ENCODE data around the gene HOXA11. TPM values are rescaled to one million over a fixed set of nuclear protein-coding genes. Genes with fewer than 3 reads are reported as not detected.

HOXA11 gene
- total and polyA plus RNA-seq, 2 of the 4 experiments (the other 2 are of a cell fraction), result 0.05 TPM; not detected in 1

GRCh38 chr7:27179503-27180430 lies 5.3 kb downstream of the HOXA11 start:
- TF ChIP-seq FOS (IDR thresholded peaks at IDR 0.05; ENCODE audit: low read depth, low read length) (no peak), MXI1 (IDR thresholded peaks at IDR 0.05; ENCODE audit: borderline replicate concordance, low read depth, low read length) (no peak), MAZ (IDR thresholded peaks at IDR 0.05; ENCODE audit: borderline replicate concordance, low read depth, low read length) (no peak), CTCF (conservative IDR thresholded peaks at IDR 0.05; ENCODE audit: low read depth, low read length) (peak; percentile 78), NFE2L2 (IDR thresholded peaks at IDR 0.05; ENCODE audit: low read depth, low read length) (no peak), ELK1 (IDR thresholded peaks at IDR 0.05; ENCODE audit: borderline replicate concordance, low read depth, low read length) (no peak), CEBPB (IDR thresholded peaks at IDR 0.05; ENCODE audit: low read depth, low read length) (no peak), RFX5 (IDR thresholded peaks at IDR 0.05; ENCODE audit: low read depth, low read length) (no peak), SMC3 (IDR thresholded peaks at IDR 0.05; ENCODE audit: low read depth, low read length) (peak; percentile 34; the same call in 1 of the 2 replicates), RAD21 (IDR thresholded peaks at IDR 0.05; ENCODE audit: low read length) (peak; percentile 35), MAFK (IDR thresholded peaks at IDR 0.05; ENCODE audit: low read depth, low read length) (no peak), POLR2A (IDR thresholded peaks at IDR 0.05; ENCODE audit: low read depth, low read length) (no peak)
- no peak overlapping the region for H3K9ac ChIP-seq (ENCODE audit: low read depth, low read length)

More at GRCh38 chr7:27179503-27180430, 5.3 kb downstream of the HOXA11 start:
- ChIA-PET POLR2A (ENCODE audit: unreplicated experiment) (no interaction called here), CTCF (interaction anchor here (0.6 to 1.3 kb wide), 12 partner anchors 10 to 1520 kb away, joined by 3 to 5 read pairs (median 3); partner anchors contain the start of gene HOXA5)
- DNase-seq (peak; percentile 45), ATAC-seq (ENCODE audit: low read depth) (peak; percentile 84)
- peak overlapping the region; percentile 45 for H3K4me2 ChIP-seq (ENCODE audit: low read depth, low read length)
- H3K36me3 ChIP-seq (ENCODE audit: control insufficient read depth, insufficient read depth, low read length), result no peaks in the 10 kb centered on the region
- dilution Hi-C loops (cut with HindIII; ENCODE audit: low sequenced_read_pairs, unreplicated experiment) (no loop called here), in situ Hi-C loops (cut with MboI; ENCODE audit: low sequenced_read_pairs) (no loop called here), intact Hi-C loops (cut with micrococcal nuclease) (no loop called here)
- H3K4me1 ChIP-seq (ENCODE audit: control insufficient read depth, insufficient read depth, low read length), result peaks cover 1% of the 10 kb centered on the region; the same call in 1 of the 2 replicates
- no peak overlapping the region for H2BK120ac ChIP-seq (ENCODE audit: low read depth, low read length)
- no TSS peak for BruUV-seq (replicated peaks)
- H4K5ac ChIP-seq (ENCODE audit: low read depth, low read length), result no peak overlapping the region
- H2BK20ac ChIP-seq (ENCODE audit: low read depth, low read length), result no peak overlapping the region
- no peak overlapping the region for H3K4me3 ChIP-seq (ENCODE audit: insufficient read depth, low read depth, low read length)
- no peak overlapping the region for H2BK15ac ChIP-seq (ENCODE audit: low read depth, low read length)
- peaks cover 5% of the 10 kb centered on the region; the same call in 1 of the 2 replicates for H4K20me1 ChIP-seq (ENCODE audit: insufficient read depth, low read length)
- H3K27ac ChIP-seq (ENCODE audit: insufficient read depth, low read length), result no peak overlapping the region
- H2AFZ ChIP-seq (replicated peaks; ENCODE audit: low read length, poor library complexity), result peak overlapping the region; percentile 64
- H4K8ac ChIP-seq (ENCODE audit: low read depth in 2 of 2, low read length in 2 of 2), result no peak overlapping the region
- no peak overlapping the region for H4K91ac ChIP-seq (ENCODE audit: insufficient read depth, low read depth, low read length)
- H3K27me3 ChIP-seq (ENCODE audit: control insufficient read depth, insufficient read depth, low read length), result peaks cover 87% of the 10 kb centered on the region
- H3K14ac ChIP-seq (replicated peaks; ENCODE audit: low read depth, low read length), result no peak overlapping the region
- no peaks in the 10 kb centered on the region for H3K79me1 ChIP-seq (ENCODE audit: low read depth in 1 of 2, low read length in 2 of 2)
- peaks cover 4% of the 10 kb centered on the region; the same call in 1 of the 2 replicates for H3K9me3 ChIP-seq (ENCODE audit: control insufficient read depth, insufficient read depth, low read length)
- H2AK9ac ChIP-seq (replicated peaks; ENCODE audit: low read depth, low read length, poor library complexity), result no peak overlapping the region
- H3K9me1 ChIP-seq (ENCODE audit: insufficient read depth, low read length), result no peaks in the 10 kb centered on the region
- H3K56ac ChIP-seq (ENCODE audit: extremely low read depth, insufficient read depth, low read length), result no peak overlapping the region
- 9% methylated on average over 24 of the region's 56 CpGs; no CpG with 5 or more reads in 1 of the 2 experiments for WGBS, 2 experiments (ENCODE audit: extremely low coverage in 2 of 2, insufficient read length in 1 of 2)
- no peak overlapping the region for H2AK5ac ChIP-seq (ENCODE audit: low read depth, low read length)
- no peak overlapping the region for H3K18ac ChIP-seq (ENCODE audit: low read depth, low read length)
- H3K23ac ChIP-seq (ENCODE audit: low read depth, low read length), result no peak overlapping the region
- no peak overlapping the region for H3K4ac ChIP-seq (ENCODE audit: low read depth, low read length)
- H2BK5ac ChIP-seq (ENCODE audit: low read depth, low read length, poor library complexity, severe bottlenecking), result no peak overlapping the region

All from IMR-90 (cell line).